GF-D8 (cell line): ENCODE data around the gene CASQ1.

Experiments used
- DNase-seq: peaks from one replicate; lab custom pipeline; 2025; lab: John Stamatoyannopoulos, UW

CASQ1 gene

DNA sequence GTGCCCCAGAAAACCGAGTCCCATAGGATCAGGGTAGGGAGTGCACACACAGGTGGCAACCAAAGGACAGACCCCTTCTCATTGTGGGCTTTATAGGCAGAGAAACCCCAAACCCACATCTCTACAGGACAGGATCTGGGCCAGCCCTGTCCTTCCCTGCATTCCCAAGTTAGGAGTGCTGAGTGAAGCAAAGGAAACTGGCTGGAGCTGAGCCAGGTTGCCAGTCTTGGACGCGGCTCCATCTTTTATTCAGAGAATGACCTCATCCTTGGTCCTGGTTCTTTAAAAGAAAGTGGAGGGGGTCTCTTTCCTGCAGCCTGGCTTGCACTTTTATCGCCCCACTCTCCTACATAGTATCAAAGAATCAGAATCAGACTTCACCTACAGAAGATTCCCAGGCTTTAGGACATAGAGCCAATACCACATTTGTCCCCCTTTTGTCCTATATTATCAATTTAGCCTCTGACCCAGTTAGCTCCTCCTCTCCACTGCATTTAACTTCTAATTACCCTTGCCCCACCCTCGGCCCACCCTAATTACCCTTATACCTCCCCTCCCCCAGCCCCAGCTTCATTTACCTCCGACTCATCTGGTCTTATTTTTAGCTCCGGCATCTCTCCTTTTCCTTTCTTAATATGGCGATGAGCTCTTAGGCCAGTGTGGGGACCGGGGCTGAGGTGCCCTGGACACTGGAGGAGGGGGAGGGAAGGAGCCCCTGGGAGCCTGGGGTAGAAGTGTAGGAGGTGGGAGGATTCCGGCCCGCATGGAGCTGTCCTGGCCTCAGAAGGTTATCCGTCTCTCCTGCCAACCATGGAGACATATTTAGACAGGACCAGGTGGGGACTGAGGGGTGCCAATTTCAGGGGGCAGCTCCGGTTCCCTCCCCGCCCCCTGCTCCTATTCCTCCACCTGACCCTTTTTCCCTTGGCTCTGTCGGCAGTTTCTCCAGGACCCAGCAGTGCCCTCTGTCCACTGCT, at the start of gene CASQ1:
Gene CASQ1 (plus strand): TSS at position 927 of the 977 bp plus-strand sequence. CDS start 177 bp downstream, outside the sequence.
- no peak for DNase-seq

DNA sequence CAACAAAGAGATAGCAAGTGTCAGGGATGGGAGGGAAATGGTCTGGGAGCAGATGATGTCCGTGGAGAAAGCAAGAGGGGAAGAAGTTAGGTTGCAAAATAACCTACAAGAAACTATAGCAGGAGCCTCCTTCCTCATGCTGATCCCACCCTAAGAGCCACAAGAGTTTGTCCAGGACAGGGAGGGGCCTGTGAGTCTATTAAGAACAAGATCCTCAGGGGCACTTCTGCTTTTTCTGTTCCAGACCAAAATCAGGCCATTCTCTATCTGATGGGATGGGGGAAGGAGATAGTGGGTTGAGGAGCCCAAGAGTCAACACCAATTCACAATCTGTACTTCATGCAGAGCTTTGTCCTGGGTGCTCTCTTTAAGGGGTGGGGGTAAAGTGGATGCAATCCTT, 46.7 kb upstream of the CASQ1 start:
- DNase-seq: no peak

DNA sequence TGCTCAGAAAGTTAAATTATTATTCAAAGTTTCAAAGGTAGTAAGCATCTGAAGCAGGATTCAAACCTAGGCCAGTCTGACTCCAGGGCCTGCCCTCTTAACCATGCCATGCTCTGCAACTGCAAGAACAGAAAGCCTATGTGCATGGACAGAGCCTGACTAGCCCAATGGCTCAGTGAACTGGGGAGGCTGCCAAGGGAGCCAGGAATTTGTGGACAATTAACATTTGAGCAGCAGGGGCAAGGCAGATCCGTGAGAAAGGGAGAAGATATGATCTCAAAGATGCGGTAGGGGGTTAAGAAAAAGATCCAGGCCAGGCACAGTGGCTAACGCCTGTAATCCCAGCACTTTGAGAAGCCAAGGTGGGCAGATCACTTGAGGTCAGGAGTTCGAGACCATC, 45.5 kb upstream of the CASQ1 start:
- no peak for DNase-seq

DNA sequence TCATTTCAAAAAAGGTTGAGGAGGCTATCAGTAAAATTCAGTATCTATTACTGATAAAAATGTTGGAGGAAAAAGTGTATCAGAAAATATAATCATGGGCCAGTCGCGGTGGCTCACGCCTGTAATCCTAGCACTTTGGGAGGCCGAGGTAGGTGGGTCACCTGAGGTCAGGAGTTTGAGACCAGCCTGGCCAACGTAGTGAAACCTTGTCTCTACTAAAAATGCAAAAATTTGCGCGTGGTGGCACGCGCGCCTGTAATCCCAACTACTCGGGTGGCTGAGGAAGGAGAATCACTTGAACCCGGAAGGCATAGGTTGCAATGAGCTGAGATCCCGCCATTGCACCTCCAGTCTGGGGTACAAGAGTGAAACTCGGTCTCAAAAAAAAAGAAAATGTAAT, 44.3 kb upstream of the CASQ1 start:
- DNase-seq: no peak

DNA sequence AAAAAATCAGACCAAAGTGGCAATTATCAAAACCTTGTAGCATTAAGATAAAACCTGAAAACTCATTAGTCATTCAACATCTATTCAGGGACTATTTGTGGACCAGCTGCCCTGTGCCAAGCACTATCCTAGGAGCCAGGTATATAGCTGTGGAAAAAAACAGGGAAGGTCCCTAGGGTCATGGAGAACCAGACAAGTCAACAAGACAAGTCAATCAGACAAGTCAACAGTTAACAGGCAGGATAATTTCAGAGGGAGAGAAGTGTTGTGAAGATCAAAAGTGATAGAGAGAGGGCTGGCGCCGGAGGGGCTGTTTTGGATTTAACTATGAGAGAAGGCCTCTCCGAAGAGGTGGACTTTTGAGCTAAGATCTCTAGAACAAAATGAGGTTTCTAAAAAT, 42.3 kb upstream of the CASQ1 start:
- no peak for DNase-seq

DNA sequence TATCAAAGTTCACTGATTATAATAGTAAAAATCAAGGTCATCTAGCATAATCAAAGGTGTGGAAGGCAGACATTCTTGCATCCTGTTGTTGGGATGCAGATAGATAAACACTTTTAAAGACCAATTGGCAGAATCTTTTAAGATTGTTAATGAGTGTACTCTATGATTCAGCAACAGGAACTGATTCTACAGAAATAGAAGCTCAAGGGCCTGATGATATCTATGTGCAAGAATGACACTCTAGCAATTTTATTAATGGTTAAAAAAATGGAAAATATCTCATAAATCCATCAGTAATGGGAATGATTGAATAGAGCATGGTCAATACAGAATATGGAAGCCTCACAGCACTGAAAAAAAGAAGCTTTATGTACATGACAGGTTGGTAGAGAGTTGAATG, 41.1 kb upstream of the CASQ1 start:
- DNase-seq: no peak

DNA sequence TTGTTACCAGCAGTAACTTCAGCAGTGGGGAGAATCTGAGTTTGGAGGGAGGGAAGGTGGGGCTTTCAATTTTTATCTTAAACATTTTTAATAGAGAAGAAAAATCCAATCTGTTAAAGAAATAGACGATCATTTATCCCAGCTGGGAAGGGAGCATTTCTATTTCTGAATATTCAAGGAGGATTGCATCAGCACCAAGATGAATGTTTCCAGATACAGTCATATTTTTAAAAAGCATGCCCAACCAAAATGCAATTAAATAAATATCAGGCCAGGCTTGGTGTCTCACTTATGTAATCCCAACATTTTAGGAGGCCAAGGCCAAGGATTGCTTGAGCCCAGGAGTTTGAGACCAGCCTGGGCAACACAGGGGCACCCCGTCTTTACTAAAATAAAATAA, 40.7 kb upstream of the CASQ1 start:
- no peak for DNase-seq

DNA sequence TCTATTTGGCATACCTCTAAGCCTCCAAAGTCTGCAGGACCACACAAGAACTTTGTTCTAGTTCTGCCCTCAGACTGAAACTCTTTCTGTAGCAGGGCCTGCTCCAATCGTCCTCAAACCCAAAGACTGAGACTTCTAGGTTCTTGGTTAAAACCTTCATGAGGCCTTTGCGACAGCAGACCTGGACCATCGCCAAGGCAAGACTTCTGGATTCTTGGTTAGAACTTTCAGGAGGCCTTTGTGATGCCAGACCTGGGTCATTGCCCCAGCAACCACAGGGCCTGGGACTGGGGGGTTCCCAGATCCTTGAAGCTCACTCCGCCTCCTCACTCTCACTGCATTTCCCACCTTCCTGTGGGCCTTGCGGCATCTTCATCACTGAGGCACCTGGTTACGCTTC, 39.1 kb upstream of the CASQ1 start, which contains the start of gene ATP1A4:
Gene ATP1A4 (plus strand): TSS at position 301 of the 400 bp plus-strand sequence. CDS start 438 bp downstream, outside the sequence.
- no peak for DNase-seq

DNA sequence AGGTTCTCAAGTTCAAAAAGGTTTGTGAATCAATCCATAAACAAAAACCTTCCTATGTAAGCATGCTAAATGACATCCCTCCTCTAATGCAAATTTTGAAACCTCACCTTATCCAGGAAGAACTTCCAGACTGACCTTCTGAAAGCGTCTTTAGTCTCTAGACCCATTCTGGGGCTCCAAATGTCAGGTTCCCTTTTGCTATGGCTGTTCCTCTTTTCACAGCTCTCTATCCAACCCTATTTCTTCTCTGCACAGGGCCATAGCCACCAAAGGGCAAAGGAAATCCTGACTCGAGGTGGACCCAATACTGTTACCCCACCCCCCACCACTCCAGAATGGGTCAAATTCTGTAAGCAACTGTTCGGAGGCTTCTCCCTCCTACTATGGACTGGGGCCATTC, 35.6 kb upstream of the CASQ1 start:
- no peak for DNase-seq

DNA sequence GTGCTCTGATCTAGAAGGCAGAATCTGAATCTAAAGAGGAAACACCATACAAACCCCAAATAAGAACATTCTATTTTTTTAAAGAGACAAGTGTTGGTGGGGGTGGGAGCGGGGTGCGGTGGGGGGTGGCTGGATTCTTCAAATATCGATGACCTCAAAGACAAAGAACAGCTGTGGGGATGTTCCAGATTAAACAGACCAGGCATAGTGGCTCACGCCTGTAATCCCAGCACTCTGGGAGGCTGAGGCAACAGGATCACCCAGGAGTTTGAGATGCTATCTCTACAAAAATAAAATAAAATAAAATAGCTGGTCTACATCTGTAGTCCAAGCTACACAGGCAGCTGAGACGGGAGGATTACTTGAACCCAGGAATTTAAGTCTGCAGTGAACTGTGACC, 34.0 kb upstream of the CASQ1 start:
- no peak for DNase-seq

DNA sequence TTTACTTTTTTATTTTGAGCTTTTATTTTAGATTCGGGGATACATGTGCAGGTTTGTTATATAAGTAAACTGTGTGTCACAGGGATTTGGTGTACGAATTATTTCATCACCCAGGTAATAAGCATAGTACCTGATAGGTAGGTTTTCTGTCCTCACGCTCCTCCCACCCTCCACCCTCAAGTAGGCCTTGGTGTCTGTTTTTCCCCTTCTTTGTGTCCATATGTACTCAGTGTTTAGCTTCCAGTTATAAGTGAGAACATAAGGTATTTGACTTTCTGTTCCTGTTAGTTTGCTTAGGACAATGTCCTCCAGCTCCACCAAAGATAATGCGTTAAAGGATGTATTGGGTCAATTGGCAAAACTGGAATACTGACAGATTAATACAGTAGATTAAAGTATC, 33.2 kb upstream of the CASQ1 start:
- no peak for DNase-seq

DNA sequence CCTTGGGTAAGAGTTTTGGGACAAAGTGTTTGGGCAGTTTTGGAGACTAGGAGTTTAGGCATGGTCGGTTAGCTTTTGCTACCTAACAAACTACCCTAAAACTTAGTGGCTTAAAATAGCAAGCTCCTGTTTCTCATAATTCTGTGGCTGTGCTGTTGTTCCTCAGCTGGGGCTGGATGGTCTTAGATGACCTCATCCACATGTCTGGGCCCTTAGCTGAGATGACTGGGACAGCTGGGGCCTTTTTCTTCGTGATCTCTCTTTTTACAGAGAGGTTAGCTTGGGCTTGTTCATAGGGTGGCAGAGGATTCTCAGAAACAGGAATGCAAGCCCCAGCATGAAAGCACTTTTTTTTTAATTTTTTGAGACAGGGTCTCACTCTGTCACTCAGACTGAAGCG, 32.3 kb upstream of the CASQ1 start:
- no peak for DNase-seq

DNA sequence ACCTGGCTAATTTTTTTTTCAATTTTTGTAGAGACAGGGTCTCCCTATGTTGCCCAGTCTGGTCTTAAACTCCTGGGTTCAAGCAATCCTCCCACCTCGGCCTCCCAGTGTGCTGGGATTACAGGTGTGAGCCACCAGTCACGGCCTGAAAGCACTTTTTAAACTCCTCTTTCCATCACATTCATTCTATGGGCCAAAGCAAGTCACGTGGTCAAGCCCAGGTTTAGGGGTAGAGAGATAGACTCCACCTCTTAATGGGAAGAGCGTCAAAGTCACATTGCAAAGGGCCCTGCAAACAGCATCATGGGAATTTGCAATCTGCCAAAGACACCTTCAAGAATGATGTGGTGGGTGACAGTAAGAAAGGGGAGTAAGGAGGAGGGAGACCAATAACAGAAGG, 31.8 kb upstream of the CASQ1 start:
- DNase-seq: no peak

DNA sequence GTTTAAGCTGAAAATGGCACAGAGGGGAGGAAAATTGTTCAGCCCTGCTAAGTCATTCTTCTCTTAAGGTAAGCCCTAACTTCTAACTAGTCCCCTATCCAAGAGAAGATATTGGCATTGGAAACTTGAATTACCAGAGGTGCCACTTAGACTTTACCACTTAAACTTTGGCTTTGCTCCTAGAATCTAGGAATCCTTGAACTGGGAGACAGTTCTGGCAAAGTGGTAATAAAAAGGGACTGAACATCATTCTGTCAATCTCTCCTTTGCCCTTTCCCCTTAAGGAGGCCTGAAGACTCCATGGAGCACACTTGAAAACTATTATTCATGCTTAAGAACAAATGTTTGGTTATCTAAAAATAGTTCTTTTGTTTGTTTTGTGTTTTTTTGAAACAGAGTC, 30.5 kb upstream of the CASQ1 start:
- no peak for DNase-seq

DNA sequence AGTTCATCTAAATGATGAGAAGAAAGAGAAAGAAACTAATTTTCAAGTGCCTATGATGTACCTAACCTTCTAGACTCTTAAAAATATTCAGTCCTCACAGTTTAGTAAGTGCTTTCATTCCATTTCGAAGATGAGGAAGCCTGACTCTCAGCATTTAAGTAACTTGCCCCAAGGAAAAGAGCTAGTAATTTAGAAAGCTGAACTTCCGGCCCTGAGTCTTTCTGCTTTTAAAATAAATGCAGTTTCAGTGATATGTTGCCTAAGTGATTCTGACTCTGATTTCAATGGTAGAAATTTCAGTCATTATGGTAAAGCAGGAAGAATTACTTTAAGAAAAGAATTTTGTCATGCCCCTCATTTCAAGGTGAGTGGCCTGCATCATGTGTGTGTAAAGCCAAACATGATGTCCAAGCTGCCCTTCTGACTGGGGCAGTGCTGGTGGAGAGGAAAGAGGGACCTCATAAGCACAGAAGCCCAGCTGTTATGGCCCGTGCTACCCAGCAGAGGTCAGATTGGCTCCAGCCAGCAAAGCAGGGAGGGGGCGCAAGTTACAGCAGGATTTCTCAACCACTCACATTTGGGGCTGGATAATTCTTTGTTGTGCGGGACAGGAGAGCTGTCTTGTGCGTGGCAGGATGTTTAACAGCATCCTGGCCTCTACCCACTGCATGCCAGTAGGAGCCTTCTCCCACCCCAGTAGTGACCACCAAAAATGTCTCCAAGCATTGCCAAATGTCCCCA, 28.2 kb upstream of the CASQ1 start:
- no peak for DNase-seq

DNA sequence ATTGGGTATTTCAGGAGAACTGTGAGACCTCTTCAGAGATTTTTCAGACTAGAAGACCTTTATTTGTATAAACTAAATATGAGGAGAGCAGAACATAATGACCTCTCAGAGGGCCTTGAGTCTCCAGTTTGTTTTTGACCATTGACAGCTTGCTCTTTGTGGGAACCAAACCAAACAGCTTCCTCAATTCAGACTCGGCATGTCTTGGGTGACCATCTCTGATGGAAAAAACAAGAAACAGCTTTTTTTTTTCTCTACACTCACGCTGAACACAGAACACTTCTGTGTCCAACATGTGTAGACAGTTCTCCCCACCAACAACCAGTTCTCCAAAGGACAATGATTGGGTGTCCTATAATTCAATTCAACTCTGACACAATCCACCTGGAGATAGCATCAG, 27.4 kb upstream of the CASQ1 start:
- no peak for DNase-seq

DNA sequence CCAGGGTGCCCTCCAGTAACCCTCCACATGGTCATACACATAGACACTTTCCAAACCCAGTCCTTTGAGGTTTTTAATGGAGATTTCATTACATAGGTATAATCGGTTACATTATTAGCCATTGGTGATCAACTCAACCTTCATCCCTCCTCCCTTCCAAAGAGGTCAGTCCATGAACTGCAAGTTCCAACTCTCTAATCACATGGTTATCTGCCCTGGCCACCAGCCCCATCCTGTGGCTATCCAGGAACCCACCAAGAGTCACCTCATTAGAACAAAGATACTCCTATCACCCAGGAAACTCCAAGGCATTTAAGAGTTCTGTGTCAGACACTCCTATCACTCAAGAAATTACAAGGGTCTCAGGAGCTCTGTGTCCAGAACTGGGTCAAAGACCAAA, 26.8 kb upstream of the CASQ1 start:
- no peak for DNase-seq

DNA sequence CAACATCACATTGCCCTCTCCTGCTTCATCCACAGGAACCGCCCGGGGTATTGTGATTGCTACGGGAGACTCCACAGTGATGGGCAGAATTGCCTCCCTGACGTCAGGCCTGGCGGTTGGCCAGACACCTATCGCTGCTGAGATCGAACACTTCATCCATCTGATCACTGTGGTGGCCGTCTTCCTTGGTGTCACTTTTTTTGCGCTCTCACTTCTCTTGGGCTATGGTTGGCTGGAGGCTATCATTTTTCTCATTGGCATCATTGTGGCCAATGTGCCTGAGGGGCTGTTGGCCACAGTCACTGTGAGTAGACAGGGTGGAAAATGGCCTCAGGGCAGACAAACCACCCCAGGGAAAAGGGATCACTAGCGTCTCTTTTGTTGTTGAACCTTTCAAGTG, 26.3 kb upstream of the CASQ1 start:
- no peak for DNase-seq

DNA sequence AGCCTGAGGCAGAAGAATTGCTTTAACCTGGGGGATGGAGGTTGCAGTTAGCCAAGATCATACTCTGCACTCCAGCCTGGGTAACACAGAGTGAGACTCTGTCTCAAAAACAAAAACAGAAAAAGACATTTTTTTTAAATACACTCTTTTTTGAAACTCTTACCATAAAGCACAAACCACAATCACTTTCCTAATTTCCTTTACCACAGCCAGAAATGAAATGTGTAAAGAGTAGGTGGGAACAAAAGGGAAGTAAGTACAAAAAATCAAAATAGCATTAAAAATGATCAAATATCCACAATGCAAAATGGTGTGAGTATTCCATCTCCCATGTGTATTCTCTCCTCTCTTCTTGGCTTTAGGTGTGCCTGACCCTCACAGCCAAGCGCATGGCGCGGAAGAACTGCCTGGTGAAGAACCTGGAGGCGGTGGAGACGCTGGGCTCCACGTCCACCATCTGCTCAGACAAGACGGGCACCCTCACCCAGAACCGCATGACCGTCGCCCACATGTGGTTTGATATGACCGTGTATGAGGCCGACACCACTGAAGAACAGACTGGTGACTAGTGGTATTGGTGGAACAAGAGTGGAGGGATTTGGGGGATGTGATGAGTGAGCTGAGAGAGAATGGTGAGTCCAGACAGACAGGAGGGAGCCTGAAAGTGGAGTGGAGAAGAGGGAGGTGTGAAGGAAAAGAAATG, 24.1 kb upstream of the CASQ1 start:
- no peak for DNase-seq

DNA sequence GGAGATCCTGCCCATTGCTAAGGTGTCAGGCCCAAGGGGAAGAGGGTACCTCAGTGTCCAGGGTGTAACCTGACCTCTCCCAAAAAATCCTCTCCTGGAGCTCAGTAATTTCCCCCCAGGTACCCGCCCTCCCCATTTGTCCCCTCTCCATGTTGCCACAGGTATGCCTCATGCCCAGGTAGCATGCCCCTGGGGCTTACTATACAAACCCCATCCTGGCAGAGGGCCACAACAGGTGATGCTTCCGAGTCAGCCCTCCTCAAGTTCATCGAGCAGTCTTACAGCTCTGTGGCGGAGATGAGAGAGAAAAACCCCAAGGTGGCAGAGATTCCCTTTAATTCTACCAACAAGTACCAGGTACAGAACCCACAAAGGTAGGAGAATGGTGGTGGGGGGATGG, 23.3 kb upstream of the CASQ1 start:
- DNase-seq: no peak

DNA sequence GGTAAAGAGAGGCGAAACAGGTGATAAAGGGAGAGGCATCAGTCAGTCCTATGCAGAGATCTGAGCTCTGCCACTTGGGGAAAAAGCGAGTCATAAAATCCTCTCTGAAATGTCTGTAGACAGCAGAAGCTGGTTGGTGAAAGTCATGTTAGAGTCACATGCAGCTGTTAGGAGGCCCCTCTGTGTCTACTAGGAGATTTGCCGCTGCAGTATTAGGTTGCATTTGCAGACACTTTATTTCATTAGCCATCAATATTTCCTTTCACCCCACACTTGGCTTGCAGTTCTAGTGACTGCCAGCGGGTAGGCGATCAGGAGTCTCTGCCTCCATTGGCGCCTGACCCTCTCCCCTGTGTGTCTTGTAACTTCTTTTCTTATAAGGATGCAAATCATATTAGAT, 22.8 kb upstream of the CASQ1 start:
- DNase-seq: no peak

DNA sequence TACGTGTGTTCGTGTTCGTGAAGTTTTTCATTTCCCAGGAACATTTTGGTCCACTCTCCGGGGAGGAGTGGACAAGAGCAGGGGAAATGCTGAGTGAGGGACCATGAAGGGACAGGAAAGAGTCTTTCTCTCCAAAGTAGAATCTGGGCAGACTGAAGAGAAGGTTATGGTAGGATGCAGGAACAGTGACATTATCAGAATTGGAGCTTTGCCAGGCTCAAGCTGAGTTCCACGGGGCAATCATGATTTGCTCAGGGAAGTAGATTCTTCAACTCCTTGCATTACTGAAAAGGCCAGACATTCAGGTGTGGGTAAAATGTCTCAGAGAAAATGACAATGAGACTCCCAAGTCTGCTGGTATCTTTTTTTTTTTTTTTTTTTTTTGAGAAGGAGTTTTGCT, 22.4 kb upstream of the CASQ1 start:
- DNase-seq: no peak
